Nucleus accumbens (tissue), 56 donors: Measurements from ENCODE around the gene GSTCD.
"Not testable (repeated sequence)": the region's sequence is repeated elsewhere in the genome, so short reads cannot be mapped to it uniquely, and the experiment has no call there.

ENCODE experiments used
- DNase-seq, 56 donors: peaks; one replicate each; lab custom pipeline; 2025; lab: John Stamatoyannopoulos, UW

Gene GSTCD

GRCh38 chr4:105714932-105715331 lies 6.3 kb downstream of the GSTCD start:
- DNase-seq, result no peak

DNA sequence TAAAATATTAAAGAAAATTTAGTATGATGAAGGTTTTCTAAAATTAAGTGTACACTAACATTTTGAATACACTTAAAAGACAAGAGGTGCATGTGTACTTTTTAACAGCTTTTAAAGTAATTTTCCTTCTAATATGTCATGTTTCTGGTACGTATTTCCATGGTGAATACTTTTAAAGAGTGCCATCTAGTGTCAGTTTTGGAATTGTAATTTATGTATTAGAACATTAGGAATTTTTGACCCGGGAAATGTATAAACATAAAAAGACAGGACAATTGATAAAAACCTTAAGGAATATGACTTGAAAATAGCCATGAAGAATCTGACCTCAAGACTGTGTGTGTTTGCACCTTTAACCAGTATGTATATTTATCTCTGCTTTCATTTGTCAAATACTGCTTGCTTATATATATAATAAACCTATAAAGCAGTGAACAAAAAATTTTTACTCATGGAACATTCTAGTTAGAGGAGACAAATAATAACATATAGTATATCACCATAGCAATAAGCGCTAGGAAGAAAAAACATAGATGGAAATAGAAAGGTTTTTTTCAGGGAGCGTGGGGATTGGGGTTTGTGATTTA lies 7.2 kb downstream of the GSTCD start:
- DNase-seq, result no peak

DNA sequence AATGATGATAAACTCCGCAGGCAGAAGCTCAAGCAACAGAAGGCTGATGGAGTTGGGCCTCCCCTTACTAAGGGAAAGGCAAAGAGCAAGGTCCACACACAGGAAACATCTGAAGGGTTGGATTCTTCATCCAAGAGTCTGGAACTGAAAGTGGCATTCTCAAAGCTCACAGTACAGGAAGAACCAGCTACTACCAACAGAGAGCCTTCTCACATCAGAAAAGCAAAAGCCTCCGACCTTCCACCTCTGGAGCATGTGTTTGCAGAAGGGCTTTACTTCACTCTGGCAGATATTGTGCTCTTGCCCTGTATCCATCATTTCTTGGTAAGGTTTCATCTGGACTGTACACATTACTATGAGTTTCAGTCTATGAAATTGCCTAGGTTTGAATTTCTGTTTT lies 10.6 kb downstream of the GSTCD start:
- DNase-seq, result no peak

DNA sequence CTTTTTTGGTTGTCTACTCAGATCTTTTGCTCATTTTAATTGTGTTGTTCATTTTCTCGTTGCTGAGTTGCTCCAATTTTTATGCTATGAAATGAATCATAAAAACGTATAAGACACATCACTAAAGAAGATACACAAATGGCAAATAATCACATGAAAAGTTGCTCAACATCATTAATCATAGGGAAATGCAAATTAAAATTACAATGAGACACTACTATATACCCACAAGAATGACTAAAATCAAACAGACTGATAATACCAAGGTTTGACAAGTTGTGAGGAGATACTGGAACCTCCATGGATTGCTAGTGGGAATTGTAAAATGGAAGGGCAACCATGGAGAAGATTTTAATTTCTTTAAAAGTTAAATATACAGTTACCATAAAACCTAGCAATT lies 17.0 kb downstream of the GSTCD start:
- no peak for DNase-seq

DNA sequence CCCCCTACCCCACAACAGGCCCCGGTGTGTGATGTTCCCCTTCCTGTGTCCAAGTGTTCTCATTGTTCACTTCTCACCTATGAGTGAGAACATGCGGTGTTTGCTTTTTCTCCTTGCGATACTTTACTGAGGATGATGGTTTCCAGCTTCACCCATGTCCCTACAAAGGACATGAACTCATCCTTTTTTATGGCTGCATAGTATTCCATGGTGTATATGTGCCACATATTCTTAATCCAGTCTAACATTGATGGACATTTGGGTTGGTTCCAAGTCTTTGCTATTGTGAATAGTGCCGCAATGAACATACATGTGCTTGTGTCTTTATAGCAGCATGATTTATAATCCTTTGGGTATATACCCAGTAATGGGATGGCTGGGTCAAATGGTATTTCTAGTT lies 21.3 kb downstream of the GSTCD start:
- not testable (repeated sequence) for DNase-seq

GRCh38 chr4:105735217-105735616 lies 26.6 kb downstream of the GSTCD start:
- DNase-seq, result not testable (repeated sequence)

- DNase-seq, result no peak
These were observed 33.0 kb downstream of the GSTCD start for GRCh38 chr4:105741548-105741947.

GRCh38 chr4:105748222-105748621 lies 39.6 kb downstream of the GSTCD start:
- no peak for DNase-seq

DNA sequence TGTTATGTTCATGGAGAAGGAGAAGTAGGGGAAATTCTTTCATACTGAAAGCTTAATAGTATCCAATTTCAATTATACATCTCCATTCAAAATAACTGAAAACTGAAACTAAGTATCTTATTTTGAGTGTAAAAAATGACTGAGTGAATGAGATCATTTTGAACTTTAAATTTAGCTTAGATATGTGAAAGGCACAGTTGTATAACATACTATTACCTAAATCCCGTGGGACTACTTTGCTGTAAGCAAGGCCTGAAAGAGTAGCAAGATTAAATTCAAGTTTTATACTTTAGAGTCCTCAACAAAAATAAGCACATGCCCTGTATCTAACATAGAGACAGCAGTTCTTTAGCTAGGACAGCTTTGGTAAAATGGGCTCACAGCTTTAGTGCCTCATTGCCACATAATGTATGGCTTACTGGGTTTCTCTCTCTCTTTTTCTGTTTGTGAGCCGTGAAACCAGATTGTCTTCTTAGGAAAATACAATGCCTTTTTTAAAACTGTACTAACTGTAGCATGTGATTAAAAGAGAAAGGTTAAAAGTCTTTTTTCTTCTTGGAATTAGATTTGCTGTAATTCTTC lies 43.2 kb downstream of the GSTCD start:
- no peak for DNase-seq

DNA sequence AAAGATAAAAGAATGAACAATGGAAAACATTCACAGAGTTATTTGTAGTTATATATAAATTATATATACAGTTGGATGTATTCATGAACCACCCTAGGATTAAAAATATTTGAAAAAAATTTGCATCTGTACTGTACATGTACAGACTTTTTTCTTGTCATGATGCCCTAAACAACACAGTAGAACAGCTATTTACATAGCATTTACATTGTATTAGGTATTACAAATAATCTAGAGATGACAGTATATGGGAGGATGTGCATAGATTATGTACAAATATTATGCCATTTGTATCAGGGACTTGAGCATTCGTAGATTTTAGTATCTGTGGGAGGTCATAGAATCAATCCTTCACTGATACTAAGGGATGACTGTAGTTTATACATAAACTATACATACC lies 44.8 kb downstream of the GSTCD start:
- no peak for DNase-seq

DNA sequence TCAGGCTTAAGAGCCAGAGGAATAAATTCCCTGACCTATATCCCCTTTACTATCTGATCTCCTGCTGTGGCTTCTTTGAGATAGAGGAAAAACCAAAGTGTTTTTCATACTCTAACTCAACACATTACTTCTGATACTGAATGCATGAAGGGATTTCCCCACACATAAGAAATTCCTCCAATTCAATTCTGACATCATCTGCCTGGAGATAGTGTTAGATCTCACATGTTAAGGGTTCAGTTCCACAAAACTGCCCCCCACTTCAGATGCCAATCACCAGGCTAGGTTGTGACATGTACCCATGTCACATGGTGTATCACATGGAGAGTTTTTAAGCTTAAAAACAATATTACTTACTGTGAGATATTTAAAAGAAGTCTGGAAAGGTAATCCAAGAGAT lies 46.8 kb downstream of the GSTCD start:
- no peak for DNase-seq

DNA sequence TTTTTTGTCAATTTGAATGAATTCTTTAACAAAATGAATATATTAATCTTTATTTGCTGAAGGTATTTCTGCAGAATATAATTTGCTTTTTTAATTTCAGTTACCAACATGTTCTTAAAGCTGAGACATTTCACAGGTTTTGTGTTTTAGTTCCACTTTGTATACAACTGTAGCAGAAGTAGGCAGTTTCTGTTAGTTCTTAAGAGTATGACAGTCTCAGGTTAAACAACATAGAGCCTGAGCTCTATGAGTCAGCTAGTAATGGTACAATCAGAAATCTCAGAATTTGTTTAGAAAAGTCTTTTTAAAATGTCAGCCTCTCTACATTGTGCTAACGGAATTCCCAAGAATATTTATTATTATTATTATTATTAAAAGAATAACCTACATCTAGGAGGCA lies 50.4 kb downstream of the GSTCD start:
- DNase-seq, result no peak

DNA sequence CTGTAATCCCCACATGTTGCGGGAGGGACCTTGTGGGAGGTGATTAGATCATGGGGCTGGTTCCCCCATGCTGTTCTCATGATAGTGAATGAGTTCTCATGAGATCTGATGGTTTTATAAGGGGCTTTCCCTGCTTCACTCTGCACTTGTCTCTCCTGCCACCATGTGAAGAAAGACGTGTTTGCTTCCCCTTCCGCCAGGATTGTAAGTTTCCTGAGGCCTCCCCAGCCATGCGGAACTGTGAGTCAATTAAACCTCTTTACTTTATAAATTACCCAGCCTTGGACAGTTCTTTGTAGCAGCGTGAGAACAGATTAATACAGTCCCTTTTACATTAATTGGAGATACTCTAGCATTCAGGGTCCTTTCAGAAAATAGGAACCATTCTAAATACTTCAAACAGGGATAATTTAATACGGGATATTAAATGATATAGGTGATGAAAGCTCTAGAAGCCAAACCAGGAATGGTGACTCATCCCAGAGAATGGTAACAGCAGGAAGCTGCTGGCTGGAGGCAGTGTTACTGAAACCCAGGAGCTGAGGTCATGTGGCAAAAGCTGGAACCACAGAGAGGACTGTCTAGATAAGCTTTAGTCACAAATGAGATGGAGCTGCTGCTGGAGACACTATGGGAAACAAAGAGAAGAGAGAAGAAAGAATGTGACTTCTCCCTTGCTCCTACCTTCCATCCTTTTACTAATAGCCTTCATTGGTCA lies 57.3 kb downstream of the GSTCD start:
- no peak for DNase-seq

DNA sequence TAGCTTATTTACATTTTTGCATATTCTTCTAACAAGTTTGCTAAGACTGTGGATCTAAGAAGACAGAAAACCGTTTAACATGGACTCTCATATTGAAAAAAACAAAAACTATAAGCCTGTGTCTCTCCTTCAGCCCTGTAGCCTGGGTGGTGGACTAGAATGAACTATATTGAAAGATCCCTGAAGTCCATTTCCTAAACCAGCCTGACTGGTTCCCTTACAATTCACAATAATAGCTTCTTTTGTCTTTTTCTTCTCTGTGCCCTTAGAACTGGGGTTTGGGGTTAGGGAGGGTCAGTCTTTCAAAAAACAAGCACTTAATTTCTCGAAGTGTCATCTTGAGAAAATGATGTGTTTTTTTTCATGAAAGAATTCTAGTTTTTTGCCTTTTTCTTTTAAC lies 59.0 kb downstream of the GSTCD start:
- no peak for DNase-seq

DNA sequence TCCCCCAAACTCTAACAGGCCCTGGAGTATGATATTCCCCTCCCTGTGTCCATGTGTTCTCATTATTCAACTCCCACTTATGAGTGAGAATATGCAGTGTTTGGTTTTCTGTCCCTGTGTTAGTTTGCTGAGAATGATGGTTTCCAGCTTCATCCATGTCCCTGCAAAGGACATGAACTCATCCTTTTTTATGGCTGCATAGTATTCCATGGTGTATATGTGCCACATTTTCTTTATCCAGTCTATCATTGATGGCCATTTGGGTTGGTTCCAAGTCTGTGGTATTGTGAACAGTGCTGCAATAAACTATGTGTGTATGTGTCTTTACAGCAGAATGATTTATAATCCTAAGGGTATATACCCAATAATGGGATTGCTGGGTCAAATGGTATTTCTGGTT lies 61.9 kb downstream of the GSTCD start:
- not testable (repeated sequence) for DNase-seq

DNA sequence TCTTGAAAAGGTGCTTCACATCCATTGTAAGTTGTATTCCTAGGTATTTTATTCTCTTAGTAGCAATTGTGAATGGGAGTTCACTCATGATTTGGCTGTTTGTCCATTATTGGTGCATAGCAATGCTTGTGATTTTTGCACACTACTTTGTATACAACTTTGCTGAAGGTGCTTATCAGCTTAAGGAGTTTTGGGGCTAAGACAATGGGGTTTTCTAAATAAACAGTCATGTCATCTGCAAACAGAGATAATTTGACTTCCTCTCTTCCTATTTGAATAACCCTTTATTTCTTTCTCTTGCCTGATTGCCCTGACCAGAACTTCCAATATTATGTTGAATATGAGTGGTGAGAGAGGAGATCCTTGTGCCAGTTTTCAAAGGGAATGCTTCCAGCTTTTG lies 63.5 kb downstream of the GSTCD start:
- DNase-seq, result not testable (repeated sequence)

- not testable (repeated sequence) for DNase-seq
These were observed 67.3 kb downstream of the GSTCD start for GRCh38 chr4:105775760-105776415.

GRCh38 chr4:105780176-105780575 lies 71.6 kb downstream of the GSTCD start:
- DNase-seq, result no peak

DNA sequence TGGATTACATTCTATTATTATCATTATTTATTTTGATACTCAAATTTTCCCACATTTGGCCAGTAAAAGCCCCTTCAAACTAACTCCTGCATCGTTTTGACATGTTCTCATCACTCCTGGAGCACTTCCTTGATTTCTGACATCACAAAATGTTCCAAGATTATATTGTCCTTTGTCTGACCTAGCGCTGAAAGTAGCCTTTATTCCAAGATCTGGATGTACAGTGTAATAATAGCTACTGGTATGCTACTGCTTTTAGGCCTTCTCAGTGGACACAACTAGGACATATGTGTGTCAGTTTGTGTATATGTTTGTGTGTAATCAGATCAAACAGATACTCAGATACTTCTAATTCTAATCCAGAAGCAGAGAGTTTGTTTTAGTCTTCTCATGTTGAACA lies 76.2 kb downstream of the GSTCD start:
- DNase-seq, result no peak

DNA sequence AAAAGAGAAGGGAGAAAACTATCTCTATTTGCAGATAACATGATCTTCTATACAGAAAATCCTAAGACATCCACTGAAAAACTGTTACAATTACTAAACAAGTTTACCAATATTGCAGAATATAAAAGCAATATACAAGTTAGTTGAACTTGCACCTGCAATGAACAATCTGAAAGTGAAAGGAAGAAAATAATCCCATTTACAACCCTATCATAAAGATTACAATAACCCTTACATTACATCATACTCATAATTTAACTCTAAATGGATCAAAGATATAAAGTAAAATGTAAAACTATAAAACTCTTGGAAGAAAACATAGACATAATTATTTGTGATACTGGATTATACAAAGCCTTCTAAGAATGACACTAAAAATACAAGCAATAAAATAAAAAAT lies 77.2 kb downstream of the GSTCD start:
- DNase-seq, result no peak

DNA sequence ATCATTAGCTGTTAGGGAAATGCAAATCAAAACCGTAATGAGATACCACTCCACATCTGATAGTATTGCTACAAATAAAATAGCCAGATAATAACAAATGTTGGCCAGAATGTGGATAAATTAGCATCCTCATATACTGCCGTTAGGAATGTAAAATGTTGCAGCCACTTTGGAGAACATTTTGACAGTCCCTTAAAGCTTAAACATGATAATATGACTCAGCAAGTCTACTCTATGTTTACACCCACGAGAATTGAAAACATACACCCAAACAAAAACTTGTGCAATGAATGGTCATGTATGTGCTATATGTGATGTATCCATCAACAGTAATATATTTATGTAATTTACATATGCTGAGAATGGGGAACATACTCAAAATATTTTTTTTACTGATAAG lies 78.2 kb downstream of the GSTCD start:
- DNase-seq, result no peak

DNA sequence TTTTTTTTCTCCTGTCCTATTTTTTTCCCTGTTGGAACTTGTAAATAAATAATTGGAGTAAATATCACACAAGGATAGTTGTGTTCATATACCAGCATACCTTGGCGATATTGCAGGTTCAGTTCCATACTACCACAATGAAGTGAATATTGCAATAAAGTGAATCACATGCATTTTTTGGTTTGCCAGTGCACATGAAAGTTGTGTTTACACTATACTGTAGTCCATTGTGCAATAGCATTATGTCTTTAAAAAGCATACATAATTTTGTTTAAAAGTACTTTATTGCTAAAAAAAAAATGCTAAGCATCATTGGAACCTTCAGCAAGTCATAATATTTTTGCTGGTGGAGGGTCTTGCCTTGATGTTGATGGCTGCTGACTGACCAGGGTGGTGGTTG lies 88.6 kb downstream of the GSTCD start:
- no peak for DNase-seq
